ENCODE data around the gene TPD52L3.

Gene TPD52L3

DNA sequence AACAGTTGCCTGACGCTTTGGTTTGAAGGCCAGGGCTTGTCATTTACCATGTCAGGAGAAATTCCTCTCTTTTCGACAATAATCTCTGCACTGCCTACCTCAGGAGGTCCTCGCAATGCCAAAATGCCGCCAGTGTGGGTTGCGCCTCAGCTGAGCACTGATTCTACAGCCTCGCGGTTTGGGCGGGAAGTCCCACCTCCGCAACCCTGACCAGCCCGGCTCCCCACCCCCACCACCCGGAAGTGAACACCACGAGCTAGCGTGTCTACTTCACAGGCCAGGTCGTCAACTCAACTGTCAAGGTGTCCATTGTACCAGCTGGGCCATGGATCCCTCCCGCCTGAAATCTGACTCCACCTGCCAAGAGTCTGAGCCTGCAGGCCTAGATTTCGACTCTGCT, at the start of gene TPD52L3:
TSS of gene TPD52L3 (plus strand) at position 273 of the 400 bp plus-strand sequence. CDS start 221 bp downstream, outside the sequence.
- DNase-seq (ENCODE audit: low read depth), result no peak

DNA sequence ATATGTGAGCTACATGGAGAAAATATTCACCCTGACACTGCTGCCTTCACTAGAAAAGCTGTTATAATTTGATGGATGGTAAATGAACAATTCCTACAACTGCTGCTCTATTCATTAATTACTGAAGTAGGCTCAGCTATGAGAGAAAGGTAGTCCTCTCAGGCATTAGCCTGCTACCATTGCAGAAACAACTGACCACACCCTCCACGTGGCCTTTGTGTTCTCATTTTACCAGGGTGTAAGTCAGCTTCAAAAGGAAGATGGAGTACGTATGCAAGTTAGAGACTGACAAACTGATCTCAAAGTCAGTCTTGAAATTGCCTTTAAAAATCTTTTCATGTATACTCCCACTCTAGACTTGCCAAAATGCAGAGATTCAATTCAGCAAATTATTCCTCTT, 26.3 kb upstream of the TPD52L3 start:
- DNase-seq (ENCODE audit: low read depth), result no peak

DNA sequence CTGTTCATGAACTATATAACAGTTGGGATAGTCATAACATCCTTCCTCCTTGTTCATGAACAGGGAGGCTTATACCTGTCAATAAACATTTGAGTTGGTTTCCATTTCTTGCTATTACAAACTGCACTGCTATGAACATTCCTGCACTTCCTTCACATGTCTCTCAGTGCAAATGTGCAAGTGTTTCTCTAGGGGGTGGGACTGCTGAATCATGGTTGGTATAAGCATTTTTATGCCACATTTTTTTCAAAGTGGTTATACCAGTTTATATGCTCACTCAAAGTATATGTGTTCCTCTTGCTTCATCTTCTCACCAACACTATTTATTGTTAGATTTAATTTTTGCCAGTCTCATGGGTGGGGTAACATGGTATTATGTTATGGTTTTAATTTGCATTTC, 25.8 kb upstream of the TPD52L3 start:
- peak; percentile 14 for DNase-seq (ENCODE audit: low read depth)

DNA sequence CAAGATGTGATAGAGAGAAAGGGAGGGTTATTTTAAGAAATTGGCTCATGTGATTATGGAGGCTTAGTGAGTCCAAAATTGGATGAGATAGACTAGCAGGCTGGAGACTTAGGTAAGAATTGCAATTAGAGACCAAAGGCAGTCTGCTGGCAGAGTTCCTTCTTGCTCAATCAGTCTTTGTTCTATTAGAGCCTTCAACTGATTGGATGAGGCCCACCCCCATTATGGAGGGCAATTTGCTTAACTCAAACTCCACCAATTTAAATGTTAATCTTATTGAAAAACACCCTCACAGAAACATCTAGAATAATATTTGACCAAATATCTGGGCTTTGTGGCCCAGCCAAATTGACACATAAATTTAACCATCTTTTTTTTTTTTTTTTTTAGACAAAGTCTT, 23.9 kb upstream of the TPD52L3 start:
- DNase-seq (ENCODE audit: low read depth), result no peak

DNA sequence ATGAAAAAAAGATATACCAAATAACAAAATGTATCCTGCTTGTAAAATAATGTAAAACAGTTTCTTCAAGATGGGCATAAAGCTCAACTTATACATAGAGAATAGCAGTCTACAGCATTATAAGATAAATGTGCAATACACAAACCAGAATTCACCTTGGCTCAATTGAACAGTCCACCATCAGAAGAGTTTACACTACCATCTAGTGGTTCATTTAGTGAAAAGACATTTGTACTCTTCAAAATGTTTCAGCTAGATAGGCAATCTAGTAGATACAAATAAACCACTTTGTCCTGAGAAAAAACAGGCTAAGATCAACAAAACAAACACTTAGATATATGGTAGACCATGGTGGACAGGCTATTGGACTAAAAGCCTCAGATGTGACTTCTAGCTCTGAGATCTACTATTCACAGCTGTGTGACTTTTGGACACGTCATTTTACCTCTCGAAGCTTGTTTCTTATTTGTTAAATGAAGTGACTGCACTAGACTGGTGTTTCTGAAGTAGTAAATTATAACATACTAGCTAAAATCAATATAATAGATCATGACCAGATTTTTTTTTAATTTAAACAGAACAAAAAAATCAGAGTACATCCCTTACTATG, 22.1 kb upstream of the TPD52L3 start:
- peak; percentile 62 for DNase-seq (ENCODE audit: low read depth)

DNA sequence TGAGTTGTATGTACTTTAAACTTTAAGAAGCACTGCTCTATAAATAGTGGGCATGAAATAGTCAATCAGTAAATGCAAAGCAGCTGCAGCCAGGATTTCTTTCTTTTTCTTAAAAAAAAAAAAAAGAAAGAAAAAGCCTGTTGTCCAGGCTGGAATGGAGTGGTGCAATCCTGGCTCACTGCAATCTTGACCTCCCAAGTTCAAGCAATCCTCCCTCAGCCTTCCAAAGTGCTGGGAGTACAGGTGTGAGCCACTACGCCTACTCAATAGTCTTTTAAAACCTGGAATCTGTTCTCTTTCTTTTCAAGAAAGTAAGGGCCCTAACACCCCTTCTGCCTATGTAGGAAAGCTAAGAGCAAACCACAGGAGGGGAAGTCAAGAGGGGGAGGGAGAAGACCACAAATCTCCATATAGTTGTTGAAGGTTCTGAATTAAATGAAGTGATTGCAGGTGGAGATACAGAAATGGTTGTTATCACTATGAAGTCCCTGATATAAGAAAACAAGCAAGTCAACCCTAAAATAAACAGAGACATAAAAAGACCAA, 20.6 kb upstream of the TPD52L3 start:
- no peak for DNase-seq (ENCODE audit: low read depth)

DNA sequence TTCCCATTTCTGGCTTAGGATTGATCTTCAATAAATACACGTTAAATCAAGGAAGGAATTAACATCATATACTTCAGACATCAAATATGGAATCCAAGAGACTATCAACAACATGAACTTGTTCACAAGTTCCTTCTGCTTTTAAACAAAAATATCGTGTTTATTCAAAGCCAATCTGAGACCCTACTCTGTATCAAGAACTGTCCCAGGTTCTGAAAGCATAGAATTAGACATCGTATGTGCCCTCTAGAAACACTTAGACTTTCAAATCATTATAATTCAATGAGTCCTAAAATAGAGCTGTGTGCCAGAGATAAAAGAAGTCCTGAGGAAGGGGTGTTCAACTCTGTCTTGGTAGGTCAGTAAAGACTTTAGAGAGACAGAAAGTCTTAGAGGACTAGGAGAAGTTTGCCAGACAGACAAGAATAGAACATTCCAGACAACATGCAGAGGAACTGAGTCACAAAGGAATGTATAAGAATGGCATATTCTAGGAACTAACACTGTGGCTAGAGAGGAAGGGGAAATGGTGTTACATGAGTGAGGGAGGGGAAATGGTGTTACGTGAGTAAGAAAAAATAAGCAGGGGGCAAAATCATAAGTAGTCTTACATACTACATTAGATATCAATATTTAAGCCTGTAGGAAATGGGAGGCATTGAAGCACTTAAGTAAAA, 2.9 kb downstream of the TPD52L3 start:
- DNase-seq (ENCODE audit: low read depth), result no peak

DNA sequence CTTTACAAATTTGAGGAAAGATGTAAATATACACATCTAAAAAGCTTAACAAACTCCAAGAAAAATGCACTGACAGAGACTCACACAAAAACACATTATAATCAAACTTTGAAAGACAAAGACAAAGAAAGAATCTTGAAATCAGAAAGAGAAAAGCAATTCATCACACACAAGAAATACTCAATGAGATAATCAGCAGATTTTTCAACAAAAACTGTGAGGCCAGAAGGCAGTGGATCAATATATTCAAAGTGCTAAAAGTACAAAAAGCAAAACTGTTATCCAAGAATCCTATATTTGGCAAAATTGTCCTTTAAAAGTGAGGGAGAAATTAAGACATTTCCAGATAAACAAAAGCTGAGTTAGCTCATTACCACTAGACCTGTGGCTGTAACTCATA, 6.1 kb downstream of the TPD52L3 start:
- no peak for DNase-seq (ENCODE audit: low read depth)

DNA sequence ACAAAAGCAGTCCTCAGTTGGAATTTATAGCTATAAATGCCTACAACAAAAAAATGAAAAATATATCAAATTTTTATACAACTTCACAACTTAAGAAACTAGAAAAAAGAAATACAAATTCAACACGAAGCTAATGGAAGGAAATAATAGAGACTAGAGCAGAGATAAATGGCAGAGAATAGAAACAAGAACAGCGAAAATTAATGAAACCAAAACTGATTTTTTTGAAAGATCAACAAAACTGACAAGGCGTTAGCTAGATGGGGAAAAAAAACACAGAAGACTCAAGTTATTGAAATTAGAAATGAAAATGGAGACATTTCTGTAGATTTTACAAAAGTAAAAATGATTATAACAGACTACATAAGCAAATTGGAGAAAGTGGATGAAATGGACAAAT, 20.6 kb downstream of the TPD52L3 start:
- DNase-seq (ENCODE audit: low read depth), result no peak

DNA sequence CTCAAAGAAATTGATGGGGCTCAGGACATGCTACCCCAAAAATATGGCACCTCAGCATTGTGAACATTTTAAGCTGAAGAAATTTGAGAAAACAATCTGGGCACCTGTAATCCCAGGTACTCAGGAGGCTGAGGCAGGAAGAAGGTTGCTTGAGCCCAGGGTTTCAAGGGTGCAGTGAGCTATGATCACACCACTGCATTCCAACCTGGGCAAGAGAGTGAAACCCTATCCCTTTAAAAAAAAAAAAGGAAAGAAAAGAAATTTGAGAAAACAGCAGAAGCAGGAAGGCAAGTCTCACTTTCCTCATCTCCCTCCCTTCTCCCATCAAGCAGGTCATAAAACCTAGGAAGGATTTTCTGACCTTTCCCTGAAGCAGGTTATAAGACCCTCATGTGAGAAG, 23.6 kb downstream of the TPD52L3 start:
- DNase-seq (ENCODE audit: low read depth), result no peak

DNA sequence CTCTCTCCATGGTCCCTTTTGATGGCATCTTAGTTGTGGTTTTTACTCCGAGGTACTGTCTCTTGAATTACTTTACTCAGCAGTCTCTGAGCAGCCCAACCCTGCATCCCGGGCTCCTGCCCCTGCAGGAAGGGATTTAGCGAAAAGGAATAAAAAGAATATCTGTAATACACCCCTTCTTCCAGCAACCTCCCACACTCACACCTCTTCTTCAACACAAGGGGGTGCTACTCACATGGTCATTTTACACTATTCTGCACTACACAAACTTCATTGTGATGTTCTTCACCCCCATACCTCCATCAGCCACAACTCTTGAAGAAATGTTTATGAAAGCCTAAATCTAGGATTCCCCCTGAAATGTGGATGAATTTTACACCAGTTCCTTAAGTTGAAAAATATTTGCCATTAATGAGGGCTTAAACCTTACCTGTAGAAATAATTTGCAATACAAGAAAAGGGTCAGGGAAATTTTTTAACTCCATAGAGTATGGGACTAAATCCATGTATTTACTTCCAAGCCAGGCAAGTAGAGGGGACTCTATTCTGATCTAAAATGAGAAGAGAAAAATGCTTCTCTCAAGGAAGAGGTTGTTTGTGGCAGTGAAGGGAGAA, 26.0 kb downstream of the TPD52L3 start:
- DNase-seq (ENCODE audit: low read depth), result peak; percentile 74

DNA sequence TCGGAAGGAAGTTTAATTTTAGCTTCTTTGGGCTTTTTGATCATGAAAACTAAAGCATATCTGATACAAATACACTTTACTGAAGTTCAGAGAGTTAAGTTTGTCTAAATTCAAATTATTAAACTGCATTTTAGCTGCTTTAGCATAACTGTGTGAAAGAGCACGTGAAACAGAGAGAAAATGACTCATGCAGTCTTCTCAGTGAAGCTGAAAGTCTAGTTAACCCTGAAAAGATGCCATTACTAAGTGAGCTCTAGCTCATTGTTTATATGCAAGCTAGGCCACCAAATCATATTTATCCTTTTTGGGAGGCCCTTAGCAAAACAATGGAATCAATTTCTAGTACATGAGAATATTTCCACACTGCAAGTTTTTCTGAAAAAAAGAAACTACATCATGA, 27.6 kb downstream of the TPD52L3 start:
- DNase-seq (ENCODE audit: low read depth), result peak; percentile 76

DNA sequence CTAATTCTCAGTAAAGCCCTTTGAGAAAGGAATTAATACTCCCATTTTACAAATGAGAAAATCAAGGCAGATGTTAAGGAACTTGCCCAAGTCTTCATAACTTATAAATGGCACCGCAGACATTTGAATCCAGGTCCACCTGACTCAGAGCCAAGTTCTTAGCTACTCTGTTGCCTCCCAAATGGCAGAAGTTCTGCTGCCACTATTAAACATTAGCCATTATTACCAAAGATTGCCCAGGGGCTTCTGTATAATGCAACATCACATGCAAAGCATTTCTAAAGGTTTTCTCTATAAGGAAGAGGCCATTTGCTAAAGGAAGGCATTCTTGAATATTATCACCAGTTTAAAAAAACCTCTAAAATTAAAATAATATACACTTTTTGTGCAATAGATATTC, 28.3 kb downstream of the TPD52L3 start:
- peak; percentile 39 for DNase-seq (ENCODE audit: low read depth)

DNA sequence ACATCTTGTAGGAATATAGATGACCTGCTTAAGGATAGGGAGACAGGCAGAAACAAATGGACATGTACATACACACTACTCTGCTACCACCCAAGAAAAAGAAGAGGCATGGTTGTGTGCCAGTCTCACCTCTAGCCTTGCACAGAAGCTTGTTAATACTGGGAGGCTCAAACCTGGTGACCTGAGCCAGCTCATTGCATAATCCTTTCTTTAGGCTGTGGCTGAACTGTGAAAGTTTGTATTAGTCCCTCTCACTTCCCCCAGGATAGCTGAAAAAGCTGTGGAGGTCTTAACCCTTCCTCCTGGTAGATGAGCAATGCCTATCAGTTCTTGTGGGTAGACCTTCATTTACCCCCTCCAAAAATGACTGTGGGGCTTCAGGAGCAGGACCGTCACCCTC, 28.7 kb downstream of the TPD52L3 start:
- no peak for DNase-seq (ENCODE audit: low read depth)

DNA sequence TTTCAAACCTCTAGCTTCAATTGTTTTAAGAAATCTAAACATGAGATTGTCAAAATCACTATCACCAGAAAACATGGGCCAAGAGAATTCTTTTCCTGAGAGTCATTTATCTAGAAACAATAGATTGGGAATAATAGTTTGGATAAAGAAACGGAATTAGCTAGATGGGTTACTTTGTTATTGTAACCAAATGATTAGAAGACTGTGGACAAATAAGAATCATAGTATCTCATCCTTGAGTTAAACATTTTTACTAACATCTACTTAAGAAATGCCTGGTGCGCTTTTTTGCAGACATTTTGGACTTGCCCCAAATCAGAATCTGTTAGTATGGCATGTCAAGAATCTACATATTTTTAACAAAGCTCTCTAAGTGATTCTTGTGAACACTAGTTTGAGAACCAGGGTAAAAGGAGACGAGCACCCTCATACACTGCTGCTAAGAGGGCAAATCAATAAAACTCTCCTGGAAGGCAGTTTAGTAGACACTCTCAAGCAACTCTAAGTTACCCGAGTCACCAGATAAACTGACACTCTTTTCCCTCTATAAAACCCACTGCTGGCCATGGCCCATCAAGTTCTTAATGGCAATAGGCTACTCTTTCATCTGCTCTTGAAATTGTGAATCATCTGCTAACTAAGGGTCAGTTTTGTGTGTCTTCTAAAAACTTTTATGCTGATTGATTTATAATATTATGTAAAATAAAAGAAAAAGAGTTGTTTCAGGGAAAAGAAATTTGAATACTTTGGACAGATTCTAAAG, 39.1 kb downstream of the TPD52L3 start:
- DNase-seq (ENCODE audit: low read depth), result no peak

DNA sequence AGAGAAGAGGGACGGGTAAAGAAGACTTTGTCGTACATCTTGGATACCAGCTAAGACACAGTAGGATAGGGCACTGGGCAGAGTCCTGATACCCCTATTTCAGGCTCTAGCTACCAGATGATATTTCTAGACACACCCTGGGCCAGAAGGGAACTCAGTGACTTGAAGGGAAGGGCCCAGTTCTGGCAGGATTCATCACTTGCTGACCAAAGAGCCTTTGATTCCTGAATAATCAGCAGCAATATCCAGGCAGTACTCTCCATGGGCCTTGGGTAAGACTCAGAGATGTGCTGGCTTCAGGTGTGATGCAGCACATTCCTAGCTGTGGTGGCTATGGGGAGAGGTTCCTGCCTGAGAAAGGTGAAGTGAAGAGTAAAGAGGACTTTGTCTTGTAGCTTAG, 40.7 kb downstream of the TPD52L3 start:
- no peak for DNase-seq (ENCODE audit: low read depth)
